Esophagus mucosa (tissue), 1 donor: ENCODE measurements around the gene CLCA1. TPM values are rescaled to one million over a fixed set of nuclear protein-coding genes. Genes with fewer than 3 reads are reported as not detected.

ENCODE experiments used
- ATAC-seq: fragments of 200-7000 bp; cut with Tn5 transposase; one replicate; pipeline ENCODE4 v1.9.1; 2020
- total RNA-seq: library from RNA; stranded (reverse); gene quantifications from one replicate; pipeline ENCODE4 v1.2.4, GENCODE V29; 2023
- donor health status: DM: yes; HTN: yes; CAD: no.

CLCA1 gene
- 0.08 TPM for total RNA-seq

DNA sequence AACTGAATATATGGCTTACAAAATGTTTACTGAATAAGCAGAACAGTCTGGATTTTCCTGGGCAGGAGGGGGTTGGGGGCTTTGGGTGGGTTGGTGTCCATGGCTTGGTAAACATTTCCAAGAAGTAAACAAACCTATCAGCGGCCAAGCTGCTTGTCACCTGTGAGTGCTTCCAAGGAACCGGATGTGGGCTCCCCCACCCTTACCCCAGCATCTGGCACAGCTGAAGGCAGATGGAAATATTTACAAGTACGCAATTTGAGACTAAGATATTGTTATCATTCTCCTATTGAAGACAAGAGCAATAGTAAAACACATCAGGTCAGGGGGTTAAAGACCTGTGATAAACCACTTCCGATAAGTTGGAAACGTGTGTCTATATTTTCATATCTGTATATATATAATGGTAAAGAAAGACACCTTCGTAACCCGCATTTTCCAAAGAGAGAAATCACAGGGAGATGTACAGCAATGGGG lies at the start of gene CLCA1:
CLCA1 (plus strand) TSS at position 427 of the 477 bp plus-strand sequence; CDS start at position 472, 45 bp downstream.
- no peak for ATAC-seq

- peak; percentile 57 for ATAC-seq
Measured at GRCh38 chr1:86419277-86419903, 49.3 kb upstream of the CLCA1 start.

GRCh38 chr1:86421601-86422280 lies 47.0 kb upstream of the CLCA1 start:
- ATAC-seq = peak; percentile 65

GRCh38 chr1:86423473-86423872 lies 45.3 kb upstream of the CLCA1 start:
- no peak for ATAC-seq

DNA sequence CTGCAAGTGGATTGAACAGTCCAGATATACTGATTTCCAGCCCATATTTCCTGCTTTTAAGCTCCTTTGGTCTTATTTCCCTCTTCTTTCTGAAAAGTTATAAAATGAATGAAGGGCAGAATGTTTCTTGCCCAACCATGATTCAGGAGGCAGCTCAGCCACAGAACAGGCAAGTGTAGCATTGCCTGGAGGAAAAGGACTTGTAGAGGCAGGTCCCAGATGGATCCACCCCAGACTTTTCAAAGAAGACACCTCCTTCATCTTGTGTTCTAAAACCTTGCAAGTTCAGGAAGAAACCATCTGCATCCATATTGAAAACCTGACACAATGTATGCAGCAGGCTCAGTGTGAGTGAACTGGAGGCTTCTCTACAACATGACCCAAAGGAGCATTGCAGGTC lies 44.9 kb upstream of the CLCA1 start, which contains the start of gene CLCA2:
CLCA2 (plus strand) TSS at position 299 of the 400 bp plus-strand sequence; CDS start at position 376, 77 bp downstream.
- ATAC-seq = peak; percentile 88

DNA sequence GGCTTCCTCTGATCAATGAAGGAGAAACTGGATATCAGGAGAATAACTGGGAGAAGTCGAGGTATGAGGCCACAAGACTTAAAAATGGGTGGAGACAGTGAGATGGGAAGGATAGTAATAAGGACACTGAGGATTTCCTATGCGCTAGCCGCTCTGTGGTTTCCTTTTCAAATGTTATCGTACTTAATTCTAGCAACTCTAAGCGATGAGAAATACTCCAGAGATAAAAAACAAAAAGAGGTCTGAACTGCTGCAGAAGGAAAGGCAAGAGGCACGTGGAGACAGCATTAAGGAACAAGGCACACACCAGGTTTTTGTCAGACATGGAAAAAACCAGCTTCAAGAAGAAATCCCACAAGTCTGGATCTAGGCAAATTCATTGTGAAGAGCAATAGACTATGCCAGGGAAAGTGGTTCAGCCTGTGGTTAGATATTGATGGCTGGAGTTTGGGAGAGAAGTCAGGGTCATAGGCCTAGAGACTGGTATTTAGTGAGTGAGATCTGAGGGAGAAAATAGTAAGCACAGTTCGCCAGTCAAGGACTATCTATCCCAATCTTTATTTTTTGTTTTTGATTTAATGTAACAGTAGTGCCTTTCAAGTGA lies 39.5 kb upstream of the CLCA1 start:
- no peak for ATAC-seq

DNA sequence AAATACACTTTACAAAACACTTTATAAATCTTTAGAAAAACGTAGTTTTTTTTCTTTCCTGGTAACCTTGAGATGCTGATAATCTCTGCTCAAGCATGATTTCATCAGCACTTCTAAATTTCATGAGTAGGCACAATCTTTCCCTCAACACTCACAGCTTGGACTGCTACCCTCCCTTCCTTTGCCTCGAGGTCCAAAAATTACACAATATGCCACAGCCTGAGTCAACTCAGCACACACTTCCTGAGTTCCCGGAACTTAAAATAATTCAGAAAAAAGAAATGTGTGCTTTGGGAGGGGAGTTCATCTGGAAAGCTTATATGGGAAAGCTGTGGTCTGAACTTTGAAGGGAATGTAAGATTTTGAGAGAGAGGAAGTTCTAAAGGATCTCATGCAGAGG lies 38.9 kb upstream of the CLCA1 start:
- ATAC-seq = peak; percentile 96

DNA sequence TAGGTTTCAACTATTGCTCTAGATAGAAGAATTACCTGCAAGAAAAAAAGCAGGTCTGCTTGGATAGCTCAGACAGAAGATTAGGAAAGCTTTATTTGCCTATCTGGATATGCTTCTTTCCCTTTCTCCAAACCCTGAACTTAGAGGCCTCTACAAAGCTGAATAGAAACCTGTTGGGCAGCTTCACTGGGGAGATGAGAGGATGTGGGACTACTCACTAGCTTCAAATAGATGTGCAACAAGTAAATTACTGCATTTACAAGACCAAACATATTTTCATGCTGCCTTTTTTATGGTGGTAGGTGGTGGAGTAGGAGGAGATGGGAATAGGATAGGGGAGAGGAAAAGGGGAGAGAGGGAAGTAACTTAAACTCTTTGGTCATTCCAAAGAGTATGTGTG lies 38.4 kb upstream of the CLCA1 start:
- ATAC-seq = peak; percentile 89

- no peak for ATAC-seq
Measured at GRCh38 chr1:86434059-86434458, 34.7 kb upstream of the CLCA1 start.

- no peak for ATAC-seq
Measured at GRCh38 chr1:86435327-86435726, 33.4 kb upstream of the CLCA1 start.

DNA sequence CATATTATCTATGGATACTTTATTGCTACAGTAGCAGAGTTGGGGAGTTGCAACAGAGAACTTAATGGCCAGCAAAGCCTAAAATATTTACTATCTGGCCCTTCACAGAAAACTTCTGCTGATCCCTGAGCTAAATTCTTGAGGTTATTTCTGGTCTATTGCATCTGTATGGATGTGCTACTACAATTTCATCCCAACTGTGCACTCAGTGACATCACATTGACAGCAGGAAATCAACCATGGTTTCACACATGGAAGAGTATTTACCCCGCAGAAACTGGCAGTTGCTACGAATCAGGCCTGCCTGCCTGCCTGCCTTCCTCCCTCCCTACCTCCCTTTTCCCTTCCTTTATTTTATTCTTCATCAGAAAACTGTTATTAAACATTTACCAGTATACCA lies 32.7 kb upstream of the CLCA1 start:
- no peak for ATAC-seq

GRCh38 chr1:86441581-86441980 lies 27.1 kb upstream of the CLCA1 start:
- no peak for ATAC-seq

- no peak for ATAC-seq
Measured at GRCh38 chr1:86441997-86442396, 26.7 kb upstream of the CLCA1 start.

DNA sequence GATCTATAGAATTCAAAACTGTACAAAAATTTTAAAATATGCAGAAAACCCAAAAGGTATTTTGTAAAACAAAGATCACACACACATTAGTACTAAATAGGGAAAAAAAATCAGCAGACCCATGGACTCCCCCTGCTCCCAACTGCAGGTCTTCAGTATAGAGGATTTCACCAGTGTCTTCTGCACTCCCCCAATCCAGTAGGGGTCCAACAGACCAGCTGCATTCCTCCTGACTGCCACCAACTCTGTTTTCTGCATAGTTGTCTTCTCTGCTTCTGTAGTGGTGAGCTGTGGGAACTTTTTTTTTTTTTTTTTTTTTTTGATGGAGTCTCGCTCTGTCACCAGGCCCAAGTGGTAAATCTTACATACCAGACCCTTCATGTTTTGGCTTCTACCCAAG lies 22.8 kb upstream of the CLCA1 start:
- no peak for ATAC-seq

- no peak for ATAC-seq
Measured at GRCh38 chr1:86447198-86447790, 21.4 kb upstream of the CLCA1 start.

DNA sequence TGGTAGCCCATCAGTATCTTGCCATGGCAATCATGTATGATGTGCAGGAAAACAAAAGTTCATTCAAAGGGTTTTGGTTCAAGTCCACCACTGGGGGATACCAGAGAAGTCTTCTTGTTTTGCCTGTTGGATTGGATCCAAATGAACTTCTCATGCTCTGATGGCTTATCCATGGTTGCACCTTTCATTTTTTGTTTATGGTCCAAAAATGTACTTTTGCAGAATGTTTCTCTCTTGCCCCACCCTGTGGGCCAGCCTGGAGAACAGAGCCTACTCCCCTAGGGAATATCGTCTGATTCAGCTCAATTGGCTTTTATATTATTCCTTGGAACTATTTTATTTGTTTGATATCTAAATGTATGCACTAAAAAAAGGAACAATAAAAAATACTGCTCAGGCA lies 20.1 kb upstream of the CLCA1 start:
- ATAC-seq = no peak

GRCh38 chr1:86449103-86449502 lies 19.6 kb upstream of the CLCA1 start:
- ATAC-seq = no peak

GRCh38 chr1:86450847-86451246 lies 17.9 kb upstream of the CLCA1 start:
- ATAC-seq = no peak

DNA sequence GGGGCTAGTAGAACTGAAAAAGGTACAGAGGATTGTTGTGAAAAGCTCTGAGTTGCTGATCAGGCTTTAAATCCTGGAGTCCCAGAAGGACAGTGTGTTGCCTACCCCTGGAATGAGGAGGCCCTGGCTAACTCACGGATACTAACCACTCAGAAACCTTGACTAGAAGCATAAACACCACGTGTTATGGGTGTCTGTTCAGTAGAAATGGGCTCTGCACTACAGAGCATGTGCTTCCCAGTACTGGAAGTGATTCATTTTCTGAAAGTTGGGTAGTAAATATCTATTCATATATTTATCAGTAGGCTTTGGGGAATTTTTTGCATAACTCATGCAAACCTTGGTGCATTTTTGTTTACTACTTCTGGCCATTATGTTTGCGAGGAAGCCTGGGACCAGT lies 15.1 kb upstream of the CLCA1 start:
- ATAC-seq = no peak

DNA sequence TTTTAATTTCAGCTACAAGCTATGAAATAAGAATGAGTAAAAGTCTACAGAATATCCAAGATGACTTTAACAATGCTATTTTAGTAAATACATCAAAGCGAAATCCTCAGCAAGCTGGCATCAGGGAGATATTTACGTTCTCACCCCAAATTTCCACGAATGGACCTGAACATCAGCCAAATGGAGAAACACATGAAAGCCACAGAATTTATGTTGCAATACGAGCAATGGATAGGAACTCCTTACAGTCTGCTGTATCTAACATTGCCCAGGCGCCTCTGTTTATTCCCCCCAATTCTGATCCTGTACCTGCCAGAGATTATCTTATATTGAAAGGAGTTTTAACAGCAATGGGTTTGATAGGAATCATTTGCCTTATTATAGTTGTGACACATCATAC lies 13.7 kb upstream of the CLCA1 start:
- no peak for ATAC-seq

DNA sequence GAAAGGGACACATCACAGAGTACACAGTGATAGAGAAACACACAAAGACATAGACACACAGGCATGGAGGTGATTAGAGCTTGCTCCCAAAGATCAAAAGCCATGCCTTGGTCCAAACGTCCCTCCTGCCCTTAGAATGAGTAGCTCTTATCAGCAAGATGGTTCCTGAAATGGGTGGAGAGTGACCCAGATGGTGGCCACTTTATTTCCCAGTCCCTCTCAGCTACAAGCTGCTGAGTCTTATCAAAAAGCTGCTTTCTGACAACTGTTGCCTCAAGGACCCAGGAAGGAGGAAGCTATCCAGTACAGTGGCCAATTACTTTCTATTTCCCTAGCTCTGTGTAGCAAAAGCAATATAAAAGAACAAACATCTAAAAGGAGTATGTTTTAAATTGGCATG lies 7.7 kb upstream of the CLCA1 start:
- ATAC-seq = peak; percentile 30

DNA sequence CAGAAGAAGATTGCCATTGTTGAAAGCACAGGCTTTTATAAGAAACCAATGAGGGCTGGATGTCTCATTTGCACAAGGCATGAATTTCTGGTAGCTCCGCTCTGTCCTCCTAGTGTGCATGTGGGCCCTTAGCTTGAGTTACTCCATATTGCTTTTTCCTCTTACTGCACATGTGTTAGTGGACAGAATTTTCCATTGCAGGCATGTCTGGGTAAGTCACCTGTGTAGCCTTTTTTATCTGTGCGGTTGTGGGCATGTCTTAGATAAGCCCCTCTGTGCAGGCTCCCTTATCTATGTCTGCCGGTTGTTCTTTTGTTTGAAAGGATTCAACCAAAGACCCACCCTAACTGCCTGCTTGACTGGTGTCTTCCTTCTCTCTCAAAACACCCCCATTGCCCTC lies 7.2 kb upstream of the CLCA1 start:
- ATAC-seq = no peak

- ATAC-seq = no peak
Measured at GRCh38 chr1:86464819-86465218, 3.9 kb upstream of the CLCA1 start.
